Natural killer cell (primary cell): ENCODE results near the gene DISP1. TPM values are rescaled to one million over a fixed set of nuclear protein-coding genes. Genes with fewer than 3 reads are reported as not detected.

Source experiments
- ATAC-seq, 3 donors: fragments of 150-1000 bp in 2 of 3; fragments of 200-7000 bp in 1 of 3; cut with Tn5 transposase; 1 replicate in 1 of 3; 2 replicates in 2 of 3; pipeline ENCODE4 v1.10.0; 2021; ENCODE audit warnings: mild to moderate bottlenecking in 2 of 3, moderate library complexity in 2 of 3
- DNase-seq, 2 donors: peaks; one replicate each; pipeline versions ENCODE4 v3.0.0 to v3.0.0-alpha.2; 2013 to 2021; ENCODE audit warnings: mixed read lengths in 1 of 2
- H3K27ac ChIP-seq: one replicate; pipeline ENCODE4 v1.5.1; 2013; ENCODE audit warnings: mild to moderate bottlenecking, low read length
- H3K27me3 ChIP-seq: one replicate; pipeline ENCODE4 v1.6.1; 2013; ENCODE audit warnings: low read length; ENCODE audit not compliant: control insufficient read depth, insufficient read depth
- H3K36me3 ChIP-seq: one replicate; pipeline ENCODE4 v1.6.1; 2013; ENCODE audit warnings: low read length; ENCODE audit not compliant: control insufficient read depth, insufficient read depth
- H3K4me1 ChIP-seq: one replicate; pipeline ENCODE4 v1.6.1; 2013; ENCODE audit warnings: low read length; ENCODE audit not compliant: control insufficient read depth, insufficient read depth
- H3K4me3 ChIP-seq: one replicate; pipeline ENCODE4 v1.5.1; 2013; ENCODE audit warnings: low read length
- H3K9me3 ChIP-seq: one replicate; pipeline ENCODE4 v1.6.1; 2013; ENCODE audit warnings: low read length; ENCODE audit not compliant: control insufficient read depth, insufficient read depth
- H3K27ac Mint-ChIP-seq, 2 donors: one replicate each; pipeline ENCODE4 v1.8.0; 2022; ENCODE audit warnings: mild to moderate bottlenecking in 2 of 2, mixed read lengths in 2 of 2, moderate library complexity in 1 of 2
- H3K27me3 Mint-ChIP-seq, 2 donors: one replicate each; pipeline ENCODE4 v1.8.0; 2022; ENCODE audit warnings: low read depth in 2 of 2, mixed read lengths in 2 of 2
- H3K36me3 Mint-ChIP-seq: one replicate; pipeline ENCODE4 v1.8.0; 2022; ENCODE audit warnings: mixed read lengths
- H3K4me1 Mint-ChIP-seq, 2 donors: one replicate each; pipeline ENCODE4 v1.8.0; 2022; ENCODE audit warnings: mixed read lengths in 2 of 2
- H3K4me3 Mint-ChIP-seq: one replicate; pipeline ENCODE4 v1.8.0; 2022; ENCODE audit warnings: mild to moderate bottlenecking, moderate library complexity, mixed read lengths
- H3K9me3 Mint-ChIP-seq, 2 donors: one replicate each; pipeline ENCODE4 v1.8.0; 2022; ENCODE audit warnings: mixed read lengths in 2 of 2
- WGBS: methylation state at CpG from one replicate; pipeline ENCODE4 v1.1.7; 2013; ENCODE audit warnings: missing lambda C conversion rate; ENCODE audit not compliant: insufficient coverage; 5-methylcytosine and 5-hydroxymethylcytosine counted together
- intact Hi-C: fragments of 100-400 bp; cut with micrococcal nuclease; formaldehyde crosslinking; loops from one replicate; pipeline ENCODE4 v1.14.2; 2022
- total RNA-seq, 4 donors: library from RNA; stranded (reverse); fragments of 120-200 nt in 1 of 4; gene quantifications; one replicate each; pipeline versions ENCODE4 v1.2.3 to v1.2.4, GENCODE V29; 2013 to 2022
- TF ChIP-seq, protein P1 (sequence below): fragments of 200-600 bp; IDR thresholded peaks from one replicate; pipeline ENCODE4 v1.8.0; 2022; ENCODE audit warnings: antibody characterized with exemption

Gene DISP1
- total RNA-seq, 3 donors from 2014 or later (not counting 1 experiment from before 2014, with no cell fraction given) = 3.7 to 6.0 (median 4.8) TPM

DNA sequence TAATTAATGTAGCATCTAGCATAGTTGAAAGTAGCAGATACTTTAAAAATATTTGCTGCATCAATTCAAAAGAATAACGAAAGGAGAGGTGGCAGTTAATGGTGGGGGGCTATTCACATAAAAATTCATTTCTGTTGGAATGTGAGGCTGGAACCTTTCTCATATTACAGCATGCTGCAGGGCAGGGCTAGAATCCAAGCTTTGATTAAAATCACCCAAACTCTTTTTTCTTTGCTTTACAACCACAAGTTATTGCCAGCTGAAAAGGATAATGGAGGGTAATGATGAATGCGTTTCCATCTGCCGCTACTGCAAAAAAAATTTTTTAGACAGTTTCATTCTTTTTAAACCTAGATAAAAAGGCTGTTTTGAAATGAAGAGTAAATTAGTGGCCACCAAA, 9.8 kb downstream of the DISP1 start:
- TF ChIP-seq, protein P1, sequence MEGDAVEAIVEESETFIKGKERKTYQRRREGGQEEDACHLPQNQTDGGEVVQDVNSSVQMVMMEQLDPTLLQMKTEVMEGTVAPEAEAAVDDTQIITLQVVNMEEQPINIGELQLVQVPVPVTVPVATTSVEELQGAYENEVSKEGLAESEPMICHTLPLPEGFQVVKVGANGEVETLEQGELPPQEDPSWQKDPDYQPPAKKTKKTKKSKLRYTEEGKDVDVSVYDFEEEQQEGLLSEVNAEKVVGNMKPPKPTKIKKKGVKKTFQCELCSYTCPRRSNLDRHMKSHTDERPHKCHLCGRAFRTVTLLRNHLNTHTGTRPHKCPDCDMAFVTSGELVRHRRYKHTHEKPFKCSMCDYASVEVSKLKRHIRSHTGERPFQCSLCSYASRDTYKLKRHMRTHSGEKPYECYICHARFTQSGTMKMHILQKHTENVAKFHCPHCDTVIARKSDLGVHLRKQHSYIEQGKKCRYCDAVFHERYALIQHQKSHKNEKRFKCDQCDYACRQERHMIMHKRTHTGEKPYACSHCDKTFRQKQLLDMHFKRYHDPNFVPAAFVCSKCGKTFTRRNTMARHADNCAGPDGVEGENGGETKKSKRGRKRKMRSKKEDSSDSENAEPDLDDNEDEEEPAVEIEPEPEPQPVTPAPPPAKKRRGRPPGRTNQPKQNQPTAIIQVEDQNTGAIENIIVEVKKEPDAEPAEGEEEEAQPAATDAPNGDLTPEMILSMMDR = no peak
- Histone ChIP-seq H3K27ac (no peak overlapping the region), H3K27me3 (no peaks in the 10 kb centered on the region), H3K4me1 (no peaks in the 10 kb centered on the region), H3K4me3 (no peak overlapping the region), H3K36me3 (no peaks in the 10 kb centered on the region), H3K9me3 (no peaks in the 10 kb centered on the region)
- H3K9me3 Mint-ChIP-seq = no peaks in the 10 kb centered on the region
- ATAC-seq (no peak), DNase-seq (no peak)
- no peak overlapping the region for H3K27ac Mint-ChIP-seq
- H3K4me3 Mint-ChIP-seq = no peak overlapping the region
- no peaks in the 10 kb centered on the region for H3K36me3 Mint-ChIP-seq
- no peaks in the 10 kb centered on the region for H3K27me3 Mint-ChIP-seq
- intact Hi-C loops = no loop called here
- peaks cover 0 to 5% of the 10 kb centered on the region in 2 donors for H3K4me1 Mint-ChIP-seq
- no CpG with 5 or more reads among the region's 3 CpGs for WGBS

DNA sequence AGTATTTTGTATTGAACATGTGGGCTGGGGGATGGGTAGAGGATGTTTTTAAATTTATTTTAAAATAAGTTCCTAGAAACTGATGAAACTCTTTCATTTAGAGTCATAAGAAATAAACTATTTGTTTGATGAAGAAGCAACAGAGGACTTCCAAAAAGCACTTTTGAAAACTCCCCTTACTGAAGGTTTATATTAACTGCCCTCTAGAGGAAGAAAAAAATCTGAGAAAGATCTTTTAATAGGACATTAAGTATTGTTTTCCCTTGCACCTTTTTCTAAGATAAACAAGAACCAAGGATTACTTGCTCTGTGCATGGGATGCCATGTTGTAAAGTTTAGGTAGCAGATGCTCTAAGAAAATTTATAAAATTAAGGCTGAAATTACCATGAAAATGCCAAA, 14.1 kb downstream of the DISP1 start:
- no peak overlapping the region for H3K27ac Mint-ChIP-seq
- TF ChIP-seq, protein P1 = no peak
- intact Hi-C loops = no loop called here
- no peaks in the 10 kb centered on the region for H3K4me1 ChIP-seq
- H3K36me3 Mint-ChIP-seq = no peaks in the 10 kb centered on the region
- H3K4me1 Mint-ChIP-seq = peaks cover 0 to 5% of the 10 kb centered on the region in 2 donors
- H3K27me3 Mint-ChIP-seq = no peaks in the 10 kb centered on the region
- H3K9me3 ChIP-seq = no peaks in the 10 kb centered on the region
- H3K27ac ChIP-seq = no peak overlapping the region
- H3K4me3 ChIP-seq = no peak overlapping the region
- H3K4me3 Mint-ChIP-seq = no peak overlapping the region
- H3K27me3 ChIP-seq = no peaks in the 10 kb centered on the region
- no peak for ATAC-seq
- no peaks in the 10 kb centered on the region for H3K9me3 Mint-ChIP-seq
- no peaks in the 10 kb centered on the region for H3K36me3 ChIP-seq
- no peak for DNase-seq

DNA sequence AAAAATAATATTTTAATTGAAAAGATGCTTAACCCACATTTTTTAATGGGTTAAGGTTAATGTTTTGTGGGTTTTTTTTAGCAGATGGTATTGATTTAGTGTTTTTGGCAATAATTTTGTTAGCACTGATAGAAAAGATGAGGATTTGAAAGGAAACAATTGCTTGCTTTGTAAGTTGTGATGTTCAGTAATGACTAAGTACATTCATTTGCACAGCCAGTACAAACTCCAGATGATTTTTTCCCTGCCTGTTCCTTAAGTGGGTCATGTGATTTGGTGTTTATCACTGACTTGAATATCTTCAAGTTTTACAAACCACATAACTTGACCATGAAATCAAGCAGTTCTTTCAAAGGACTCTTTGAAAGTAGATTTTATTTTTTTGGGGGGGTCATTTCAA, 15.0 kb downstream of the DISP1 start:
- no peak overlapping the region for H3K27ac ChIP-seq
- no peaks in the 10 kb centered on the region for H3K27me3 ChIP-seq
- peaks cover 0 to 5% of the 10 kb centered on the region in 2 donors for H3K4me1 Mint-ChIP-seq
- intact Hi-C loops = no loop called here
- H3K9me3 Mint-ChIP-seq = no peaks in the 10 kb centered on the region
- TF ChIP-seq, protein P1 = no peak
- H3K4me3 Mint-ChIP-seq = no peak overlapping the region
- no peaks in the 10 kb centered on the region for H3K27me3 Mint-ChIP-seq
- H3K4me3 ChIP-seq = no peak overlapping the region
- ATAC-seq = no peak
- no peaks in the 10 kb centered on the region for H3K36me3 ChIP-seq
- H3K4me1 ChIP-seq = no peaks in the 10 kb centered on the region
- no peak for DNase-seq
- no peak overlapping the region for H3K27ac Mint-ChIP-seq
- no peaks in the 10 kb centered on the region for H3K36me3 Mint-ChIP-seq
- H3K9me3 ChIP-seq = no peaks in the 10 kb centered on the region

DNA sequence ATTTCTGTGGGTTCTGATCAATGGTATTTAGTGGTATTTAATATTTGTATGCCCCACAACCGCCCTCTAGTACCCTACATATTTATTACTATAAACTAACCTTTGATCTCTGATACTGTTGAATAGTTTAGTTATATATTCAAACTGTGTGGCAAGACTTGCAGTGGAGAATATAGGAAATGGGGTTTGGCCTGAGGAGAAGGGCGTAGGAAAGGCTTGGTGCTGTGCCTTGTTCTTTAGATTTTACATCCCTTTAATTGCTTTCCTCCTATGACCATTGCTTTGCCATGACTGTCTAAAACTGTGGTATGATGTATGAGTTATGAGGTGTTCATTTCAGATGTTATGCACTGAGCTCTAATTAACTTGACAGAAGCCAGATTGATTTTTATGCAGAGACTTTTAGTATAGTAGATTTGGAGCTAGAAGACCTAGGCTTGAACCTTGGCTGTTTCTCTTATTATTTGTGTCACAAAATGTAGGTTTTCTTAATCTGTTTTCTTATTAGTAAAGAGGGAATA, 18.6 kb downstream of the DISP1 start:
- DNase-seq (no peak), ATAC-seq (no peak)
- Mint-ChIP-seq H3K9me3 (no peaks in the 10 kb centered on the region), H3K36me3 (no peaks in the 10 kb centered on the region), H3K4me1 (peaks cover 0 to 5% of the 10 kb centered on the region in 2 donors), H3K27me3 (no peaks in the 10 kb centered on the region), H3K4me3 (no peak overlapping the region), H3K27ac (no peak overlapping the region)
- Histone ChIP-seq H3K36me3 (peaks cover 3% of the 10 kb centered on the region), H3K4me3 (no peak overlapping the region), H3K9me3 (no peaks in the 10 kb centered on the region), H3K27ac (no peak overlapping the region), H3K4me1 (no peaks in the 10 kb centered on the region), H3K27me3 (no peaks in the 10 kb centered on the region)
- intact Hi-C loops = no loop called here
- TF ChIP-seq, protein P1 = no peak
- WGBS = 88% methylated on average over 1 of the region's 2 CpGs
